AG20443 (cell line): Measurements from ENCODE around the gene NOD1.
"Not testable (repeated sequence)": the region's sequence is repeated elsewhere in the genome, so short reads cannot be mapped to it uniquely, and the experiment has no call there.

Experiments
- DNase-seq: peaks from one replicate; pipeline ENCODE4 v3.0.0; 2012; ENCODE audit warnings: low spot score, mixed read lengths

Gene NOD1, protein sequence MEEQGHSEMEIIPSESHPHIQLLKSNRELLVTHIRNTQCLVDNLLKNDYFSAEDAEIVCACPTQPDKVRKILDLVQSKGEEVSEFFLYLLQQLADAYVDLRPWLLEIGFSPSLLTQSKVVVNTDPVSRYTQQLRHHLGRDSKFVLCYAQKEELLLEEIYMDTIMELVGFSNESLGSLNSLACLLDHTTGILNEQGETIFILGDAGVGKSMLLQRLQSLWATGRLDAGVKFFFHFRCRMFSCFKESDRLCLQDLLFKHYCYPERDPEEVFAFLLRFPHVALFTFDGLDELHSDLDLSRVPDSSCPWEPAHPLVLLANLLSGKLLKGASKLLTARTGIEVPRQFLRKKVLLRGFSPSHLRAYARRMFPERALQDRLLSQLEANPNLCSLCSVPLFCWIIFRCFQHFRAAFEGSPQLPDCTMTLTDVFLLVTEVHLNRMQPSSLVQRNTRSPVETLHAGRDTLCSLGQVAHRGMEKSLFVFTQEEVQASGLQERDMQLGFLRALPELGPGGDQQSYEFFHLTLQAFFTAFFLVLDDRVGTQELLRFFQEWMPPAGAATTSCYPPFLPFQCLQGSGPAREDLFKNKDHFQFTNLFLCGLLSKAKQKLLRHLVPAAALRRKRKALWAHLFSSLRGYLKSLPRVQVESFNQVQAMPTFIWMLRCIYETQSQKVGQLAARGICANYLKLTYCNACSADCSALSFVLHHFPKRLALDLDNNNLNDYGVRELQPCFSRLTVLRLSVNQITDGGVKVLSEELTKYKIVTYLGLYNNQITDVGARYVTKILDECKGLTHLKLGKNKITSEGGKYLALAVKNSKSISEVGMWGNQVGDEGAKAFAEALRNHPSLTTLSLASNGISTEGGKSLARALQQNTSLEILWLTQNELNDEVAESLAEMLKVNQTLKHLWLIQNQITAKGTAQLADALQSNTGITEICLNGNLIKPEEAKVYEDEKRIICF

DNA sequence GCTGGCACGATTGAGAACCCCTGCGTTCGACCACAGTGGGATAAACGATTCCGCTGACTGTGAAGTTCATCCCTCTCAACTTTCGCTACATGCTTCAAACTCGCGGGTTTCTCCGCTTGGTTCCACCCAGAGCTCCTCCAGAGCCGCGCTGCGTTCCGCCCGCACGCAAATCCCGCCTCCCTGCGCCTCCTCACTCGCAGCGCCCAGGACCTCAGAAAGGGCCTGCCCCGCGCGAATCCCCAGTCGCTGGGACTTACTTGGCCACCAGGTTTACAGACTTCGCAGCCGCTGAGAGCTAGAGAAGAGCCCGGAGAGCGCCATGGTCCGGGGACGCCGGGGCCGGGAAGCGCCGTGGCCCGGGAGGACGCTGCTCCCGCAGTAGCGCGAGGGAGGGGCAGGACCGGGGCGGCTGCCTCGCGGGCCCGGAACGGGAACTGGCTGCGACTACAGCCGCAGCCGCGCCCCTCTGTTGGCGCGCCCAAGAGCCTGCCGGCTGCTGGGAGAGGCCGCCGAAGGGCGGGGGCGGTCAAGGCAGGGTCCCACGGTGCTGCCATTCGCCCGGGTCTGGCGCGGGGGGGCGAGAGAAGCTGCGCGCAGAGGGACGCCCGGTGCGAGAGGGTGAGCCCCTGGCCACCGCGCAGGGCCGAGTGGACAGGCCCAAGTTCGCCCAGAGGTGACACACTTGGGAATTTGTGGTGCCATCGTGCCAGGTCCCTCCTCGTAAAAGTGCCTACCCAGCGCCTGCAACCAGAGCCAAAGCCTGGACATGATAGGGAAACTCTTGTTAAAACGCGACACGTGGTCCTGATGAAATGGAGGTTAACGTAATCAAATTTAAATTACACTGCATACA, at the start of gene NOD1:
Gene NOD1, minus strand, starts transcription at position 436 of the 853 bp plus-strand sequence. CDS start 21,863 bp downstream, outside the sequence.
- peak; percentile 94 for DNase-seq

DNA sequence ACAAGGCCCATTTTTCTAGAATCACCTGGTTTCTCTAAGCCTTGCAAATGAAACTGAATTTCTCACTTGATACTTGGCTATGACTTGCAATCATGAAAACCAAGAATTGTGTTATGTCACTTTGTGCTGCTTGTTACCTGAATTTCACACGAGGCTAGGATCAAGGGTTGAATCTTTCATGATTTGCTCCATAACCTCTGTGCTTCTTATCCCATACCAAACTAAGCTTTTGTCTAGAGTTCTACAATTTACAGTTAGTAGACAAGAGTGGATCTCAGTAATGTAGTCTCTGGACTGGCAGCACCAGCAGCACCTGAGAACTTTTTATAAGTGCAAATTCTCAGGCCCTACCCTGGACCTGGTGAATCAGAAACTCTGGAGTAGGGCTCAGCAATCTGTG, 48.7 kb upstream of the NOD1 start:
- DNase-seq = not testable (repeated sequence)

DNA sequence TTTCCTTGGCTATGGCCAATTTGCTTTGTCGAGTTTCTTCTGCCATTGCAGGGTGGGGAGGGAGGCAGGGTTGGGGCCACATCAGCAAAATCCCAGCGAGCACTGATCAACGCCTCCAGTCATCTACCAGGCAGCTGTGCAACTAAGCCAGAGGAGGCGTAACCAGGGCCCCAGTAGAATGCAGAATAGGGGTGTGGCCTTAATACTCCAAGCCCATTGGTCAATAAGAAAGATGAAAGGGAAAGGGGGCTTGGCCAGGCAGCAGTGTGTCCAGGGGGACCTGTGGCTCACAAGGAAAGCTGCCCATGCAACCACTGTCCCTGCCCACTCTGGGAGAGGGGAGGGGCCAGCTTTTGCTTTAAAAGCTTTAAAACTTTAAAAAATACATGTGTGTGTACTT, 47.6 kb upstream of the NOD1 start:
- no peak for DNase-seq

DNA sequence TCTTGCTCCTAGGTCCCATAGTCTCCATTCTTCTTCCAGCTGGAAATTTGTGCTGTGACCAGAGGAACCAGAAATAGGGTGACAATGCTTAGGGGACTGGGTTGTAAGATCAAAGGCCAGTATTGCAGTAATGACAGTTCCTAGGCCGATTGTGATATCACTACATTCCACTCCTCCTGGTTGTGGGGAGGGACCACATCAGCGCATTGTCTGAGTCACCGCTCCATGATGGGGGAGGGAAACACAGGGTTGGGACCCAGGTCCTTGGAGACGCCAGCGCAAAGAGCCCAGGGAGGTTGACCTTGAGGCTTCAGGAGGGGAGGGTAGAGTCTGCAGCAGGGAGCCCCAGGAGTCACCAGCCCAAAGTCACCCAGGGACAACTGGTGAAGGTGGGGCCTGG, 46.8 kb upstream of the NOD1 start:
- DNase-seq = no peak

DNA sequence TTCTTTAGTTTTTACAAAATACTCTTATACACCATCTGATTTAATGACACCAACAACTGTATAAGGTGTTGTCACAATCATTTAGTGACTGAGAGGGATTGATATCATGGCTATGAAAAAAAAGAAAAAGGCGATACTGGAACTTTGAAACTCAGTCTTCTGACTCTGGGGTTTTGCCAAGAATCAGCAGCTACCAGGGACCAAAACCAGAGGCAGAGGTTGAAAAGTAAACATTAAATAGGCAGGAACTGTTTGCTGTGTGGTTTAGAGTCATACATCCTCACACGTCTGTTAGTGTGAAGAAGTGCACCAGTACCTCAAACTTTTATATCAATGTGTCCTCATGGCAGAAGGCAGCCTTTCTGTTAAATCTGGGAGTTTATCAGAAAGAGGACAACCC, 46.0 kb upstream of the NOD1 start:
- no peak for DNase-seq

DNA sequence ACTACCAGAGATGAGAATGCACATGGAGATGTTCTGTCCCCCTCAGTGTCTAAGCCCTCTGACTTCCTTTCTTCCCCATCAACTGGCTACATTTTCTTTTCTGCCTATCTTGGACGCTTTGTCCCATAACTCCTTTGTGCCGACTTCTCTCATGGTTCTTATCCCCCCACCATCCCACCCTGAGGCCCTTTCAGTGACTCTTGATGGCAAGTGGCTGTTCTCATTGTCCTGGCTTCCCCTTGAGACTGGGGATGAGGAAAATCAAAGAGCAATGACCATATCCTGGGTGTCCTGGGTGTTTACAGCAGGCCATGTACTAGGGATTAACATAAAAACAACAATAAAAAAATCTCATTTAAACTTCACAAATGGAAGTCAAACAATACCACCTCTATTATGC, 44.9 kb upstream of the NOD1 start:
- DNase-seq = no peak

DNA sequence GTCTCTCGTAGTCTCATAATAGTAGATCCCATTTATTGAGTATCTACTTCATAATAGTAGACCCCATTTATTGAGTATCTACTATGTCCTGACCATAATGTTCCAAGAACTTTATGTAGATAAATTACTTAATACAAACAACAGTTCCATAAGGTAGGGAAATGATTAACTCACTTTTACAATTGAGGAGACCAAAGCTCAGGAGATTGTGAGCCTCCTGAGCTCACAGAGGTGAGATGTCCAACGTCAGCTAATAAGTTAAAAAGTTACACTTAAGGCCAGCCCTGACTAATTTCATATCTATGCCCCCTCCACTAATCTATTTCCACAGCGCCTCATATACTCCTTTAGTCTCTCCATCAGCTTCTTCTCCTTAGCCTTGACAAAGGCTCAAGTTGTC, 43.6 kb upstream of the NOD1 start:
- no peak for DNase-seq

DNA sequence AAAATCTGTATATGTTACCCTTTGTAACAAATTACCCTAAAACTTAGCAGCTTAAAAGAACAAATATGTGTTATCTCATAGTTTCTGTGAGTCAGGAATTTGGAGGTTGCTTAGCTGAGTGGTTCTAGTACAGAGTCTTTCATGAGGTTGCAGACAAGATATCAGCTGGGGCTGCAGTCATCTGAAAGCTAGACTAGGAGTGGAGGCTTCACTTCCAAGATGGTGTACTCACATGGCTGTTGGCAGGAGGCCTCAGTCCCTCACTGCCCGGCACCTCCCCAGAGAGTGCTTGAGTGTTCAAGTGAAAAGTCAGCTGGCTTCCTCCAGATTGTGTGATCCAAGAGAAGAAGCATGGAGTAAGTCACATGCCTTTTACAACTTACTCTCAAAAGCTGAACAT, 42.9 kb upstream of the NOD1 start:
- DNase-seq = peak; percentile 49

DNA sequence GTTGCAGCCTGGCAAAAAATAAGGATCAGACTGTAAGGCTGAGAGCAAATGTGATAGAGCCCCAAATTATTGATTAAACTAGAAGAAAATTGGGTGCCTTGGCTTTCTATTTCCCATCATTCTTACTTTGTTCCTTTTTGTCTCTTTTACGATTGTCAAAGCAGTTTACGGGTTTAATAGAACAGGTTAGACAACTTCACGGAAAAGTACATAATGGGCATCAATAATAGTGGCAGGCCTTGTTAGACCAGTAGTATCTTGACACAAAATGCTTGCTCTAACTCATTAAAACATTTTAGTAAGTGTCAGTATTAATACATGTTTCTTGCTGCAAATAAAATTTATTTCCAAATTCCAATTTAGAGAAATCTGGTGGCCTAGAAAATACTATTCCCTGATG, 40.5 kb upstream of the NOD1 start:
- DNase-seq = no peak

DNA sequence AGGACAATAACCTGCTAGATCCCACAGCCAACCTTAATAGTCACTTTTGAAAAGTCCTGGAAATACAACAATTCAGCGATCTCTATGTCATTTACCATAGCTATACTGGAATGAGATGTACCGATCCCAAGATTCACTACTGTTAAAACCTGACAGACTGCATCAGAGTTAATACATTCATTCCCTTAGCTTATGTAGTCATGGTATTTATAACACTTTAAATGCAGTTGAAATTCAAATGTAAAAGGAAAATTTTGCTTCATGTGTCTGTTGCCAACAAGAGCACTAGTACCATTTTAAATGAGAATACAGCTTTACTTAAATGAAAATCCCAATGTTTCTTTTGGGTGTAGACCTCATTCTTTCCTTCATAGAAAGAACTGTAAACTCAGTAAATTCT, 37.2 kb upstream of the NOD1 start:
- no peak for DNase-seq

DNA sequence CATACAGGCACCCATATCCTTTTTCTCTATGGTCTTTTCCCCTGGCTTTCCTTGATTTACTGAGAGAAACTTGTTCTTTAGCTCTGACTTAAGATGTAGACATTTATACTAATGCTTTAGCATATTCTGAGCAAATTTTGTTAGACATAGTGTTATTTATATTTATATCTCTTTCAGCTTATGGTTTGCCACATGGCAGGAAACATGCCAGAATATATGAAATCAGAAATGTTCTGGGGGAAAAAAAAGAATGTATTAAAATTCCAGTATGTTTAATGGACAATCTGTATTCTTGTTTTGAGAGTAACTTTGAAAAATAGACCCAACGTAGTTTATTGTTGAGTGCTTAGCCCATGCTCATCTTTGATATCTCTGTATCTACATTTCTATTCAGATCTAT, 36.2 kb upstream of the NOD1 start:
- DNase-seq = no peak

DNA sequence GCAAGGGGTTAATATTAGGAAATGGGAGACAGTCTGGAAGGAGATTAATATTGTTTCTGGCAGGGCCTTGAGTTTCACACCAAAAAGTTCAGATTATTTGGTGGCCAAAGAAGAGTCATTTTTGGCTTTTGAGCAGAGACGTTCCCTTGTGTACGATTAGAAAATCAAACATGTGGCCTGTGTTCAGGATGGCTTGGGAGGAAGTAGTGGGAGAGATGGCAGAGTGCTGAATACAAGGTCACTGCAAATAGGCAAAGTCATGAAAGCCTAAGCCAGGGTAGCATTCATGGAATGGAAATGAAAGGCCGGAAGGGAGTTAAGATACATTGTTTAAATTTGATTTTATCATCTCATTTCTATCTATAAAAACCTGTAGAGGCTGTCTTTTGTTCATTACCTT, 35.6 kb upstream of the NOD1 start:
- no peak for DNase-seq

DNA sequence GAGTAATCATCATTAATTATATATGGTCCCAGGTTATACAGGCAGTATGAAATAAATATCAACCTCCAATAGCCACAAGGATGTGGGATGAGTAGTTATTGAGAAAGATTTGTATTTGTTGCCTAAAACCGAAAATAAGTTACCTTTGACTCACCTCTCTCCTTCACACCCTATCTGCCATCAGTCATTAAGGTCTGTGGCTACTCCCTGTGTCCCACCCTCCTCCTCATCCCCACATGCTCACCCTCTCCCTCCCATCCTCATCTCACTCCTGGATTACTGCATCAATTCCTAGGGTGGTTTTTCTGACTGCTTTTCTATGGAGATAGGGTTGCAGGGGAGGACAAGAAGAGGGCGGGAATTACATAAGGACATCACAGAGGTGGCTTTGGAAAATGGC, 35.2 kb upstream of the NOD1 start:
- DNase-seq = no peak

DNA sequence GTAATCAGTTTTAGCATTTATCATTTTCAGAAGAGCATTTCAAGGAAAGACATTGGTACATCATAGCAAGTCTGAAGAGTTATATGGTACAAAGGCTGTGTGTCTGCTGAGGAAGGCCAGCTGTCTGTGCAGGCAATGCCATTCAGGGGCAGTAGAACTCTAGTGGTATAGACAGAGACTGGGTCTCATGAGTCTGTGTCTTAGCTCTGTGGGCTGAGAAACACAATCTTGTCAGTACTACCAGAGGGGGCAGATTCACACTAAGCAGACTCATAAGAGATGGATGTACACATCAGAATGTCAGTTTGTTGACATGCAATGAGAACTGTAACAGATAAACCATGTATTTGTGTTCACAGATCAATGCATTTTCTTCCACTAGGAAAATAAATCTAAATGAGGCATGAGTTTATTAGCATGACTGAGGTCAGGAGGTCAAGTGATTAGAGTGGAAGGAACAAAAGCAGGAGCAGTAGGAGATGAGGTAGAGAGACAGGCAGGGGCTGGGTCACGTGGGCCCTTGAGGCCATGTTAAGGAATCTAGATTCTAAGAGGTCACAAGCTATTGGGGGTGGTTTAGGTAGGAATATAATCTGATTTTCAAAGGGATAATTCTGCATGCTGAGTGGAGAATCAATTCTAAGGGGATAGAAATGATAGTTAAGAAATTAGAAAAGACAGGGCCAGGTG, 33.5 kb upstream of the NOD1 start:
- no peak for DNase-seq

DNA sequence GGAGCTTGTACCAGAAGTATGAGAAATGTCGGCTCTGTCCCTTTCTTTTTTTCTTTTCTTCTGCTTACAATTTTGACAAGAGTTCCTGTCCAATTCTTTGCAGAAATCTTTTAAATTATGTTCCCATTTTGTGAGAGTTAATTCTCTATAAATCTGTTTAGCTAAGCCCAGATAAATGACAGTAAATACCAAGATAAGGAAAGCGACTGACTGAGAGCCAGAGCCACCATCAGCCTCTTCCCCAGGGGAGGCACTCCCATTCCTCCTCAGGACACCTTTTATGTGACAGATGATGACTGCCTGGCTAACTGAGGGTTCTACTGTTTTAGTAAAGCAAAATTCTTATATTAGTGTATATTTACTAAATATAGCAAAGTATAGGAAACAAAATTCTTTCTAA, 32.9 kb upstream of the NOD1 start:
- no peak for DNase-seq

DNA sequence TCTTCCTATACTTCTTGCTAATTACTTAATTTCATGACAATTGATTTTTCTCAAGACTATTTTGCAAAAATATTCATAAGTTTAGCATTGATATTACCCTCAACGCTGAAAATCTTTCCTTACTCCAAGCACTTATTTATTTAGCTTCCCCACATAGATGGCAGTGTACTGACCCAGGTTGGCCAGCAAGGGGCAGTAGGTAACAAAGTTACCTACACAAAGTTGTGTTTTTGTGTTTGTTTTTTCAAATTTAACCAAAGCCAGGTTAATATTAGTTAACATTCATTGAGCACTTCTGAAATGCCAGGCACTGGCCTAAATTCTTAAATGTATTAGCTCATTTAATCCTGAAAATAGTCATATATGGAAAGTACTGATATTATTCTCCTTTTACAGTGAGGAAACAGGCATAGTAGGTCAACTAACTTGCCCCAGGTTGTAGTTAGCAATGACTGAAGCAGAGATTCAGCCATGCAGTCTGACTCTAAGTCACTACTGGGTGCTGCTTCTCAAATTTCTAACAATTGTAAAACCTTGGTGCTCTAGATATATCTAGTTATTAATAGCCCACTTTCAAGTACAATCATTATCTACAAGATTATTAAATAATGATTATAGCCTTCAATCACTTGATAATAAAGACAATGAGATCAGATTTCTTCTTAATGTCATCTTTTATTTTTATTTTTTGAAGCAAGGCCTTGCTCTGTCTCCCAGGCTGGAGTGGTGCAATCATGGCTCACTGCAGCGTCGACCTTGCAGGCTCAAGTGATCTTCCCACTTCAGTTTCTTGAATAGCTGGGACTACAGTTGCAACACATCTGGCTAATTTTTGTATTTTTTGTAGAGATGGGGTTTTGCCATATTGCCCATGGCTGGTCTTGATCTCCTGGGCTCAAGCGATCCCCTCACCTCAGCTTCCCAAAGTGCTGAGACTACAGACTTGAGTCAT, 31.8 kb upstream of the NOD1 start:
- peak; percentile 29 for DNase-seq

DNA sequence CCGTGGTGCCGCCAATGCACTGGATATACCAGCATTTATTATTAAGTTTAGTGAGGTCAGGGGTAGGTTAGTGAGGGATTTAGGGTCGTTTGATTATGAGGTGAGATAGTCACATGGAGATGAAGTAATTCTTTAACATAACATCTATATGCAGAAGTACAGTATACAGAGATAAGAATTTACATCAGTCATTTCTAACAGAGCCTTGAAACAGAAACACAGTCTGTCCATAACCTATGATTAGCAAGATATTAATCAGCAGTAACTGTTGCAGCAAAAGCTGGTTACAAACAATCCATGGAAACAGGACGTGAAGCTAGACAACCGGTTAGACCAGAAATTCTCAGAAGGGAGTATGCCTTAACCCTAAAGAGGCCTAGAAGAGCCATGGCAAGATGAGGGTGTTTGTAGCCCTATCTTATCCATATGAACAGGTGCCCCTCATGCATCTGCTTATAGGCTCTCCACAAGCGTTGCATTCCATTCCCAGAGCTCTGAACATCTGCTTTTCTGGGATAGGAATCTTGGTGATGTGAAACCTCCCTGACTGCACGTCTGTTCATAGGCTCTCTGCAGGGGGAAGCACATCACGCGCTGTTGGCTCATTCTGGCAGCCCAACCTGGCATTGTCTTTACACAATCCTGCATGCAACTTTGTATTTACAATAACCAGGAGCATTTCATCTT, 30.7 kb upstream of the NOD1 start:
- DNase-seq = not testable (repeated sequence)

DNA sequence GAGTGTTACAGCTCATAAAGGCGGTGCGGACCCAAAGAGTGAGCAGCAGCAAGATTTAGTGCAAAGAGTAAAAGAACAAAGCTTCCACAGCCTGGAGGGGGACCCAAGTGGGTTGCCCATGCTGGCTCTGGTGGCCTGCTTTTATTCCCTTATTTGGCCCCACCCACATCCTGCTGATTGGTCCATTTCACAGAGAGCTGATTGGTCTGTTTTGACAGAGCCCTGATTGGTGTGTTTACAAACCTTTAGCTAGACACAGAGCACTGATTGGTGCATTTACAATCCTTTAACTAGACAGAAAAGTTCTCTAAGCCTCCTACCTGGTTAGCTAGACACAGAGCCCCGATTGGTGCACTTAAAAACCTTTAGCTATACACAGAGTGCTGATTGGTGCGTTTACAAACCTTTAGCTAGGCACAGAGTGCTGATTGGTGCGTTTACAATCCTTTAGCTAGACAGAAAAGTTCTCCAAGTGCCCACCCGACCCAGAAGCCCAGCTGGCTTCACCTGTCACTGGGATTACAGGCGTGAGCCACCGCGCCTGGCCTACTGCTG, 28.8 kb upstream of the NOD1 start:
- not testable (repeated sequence) for DNase-seq

DNA sequence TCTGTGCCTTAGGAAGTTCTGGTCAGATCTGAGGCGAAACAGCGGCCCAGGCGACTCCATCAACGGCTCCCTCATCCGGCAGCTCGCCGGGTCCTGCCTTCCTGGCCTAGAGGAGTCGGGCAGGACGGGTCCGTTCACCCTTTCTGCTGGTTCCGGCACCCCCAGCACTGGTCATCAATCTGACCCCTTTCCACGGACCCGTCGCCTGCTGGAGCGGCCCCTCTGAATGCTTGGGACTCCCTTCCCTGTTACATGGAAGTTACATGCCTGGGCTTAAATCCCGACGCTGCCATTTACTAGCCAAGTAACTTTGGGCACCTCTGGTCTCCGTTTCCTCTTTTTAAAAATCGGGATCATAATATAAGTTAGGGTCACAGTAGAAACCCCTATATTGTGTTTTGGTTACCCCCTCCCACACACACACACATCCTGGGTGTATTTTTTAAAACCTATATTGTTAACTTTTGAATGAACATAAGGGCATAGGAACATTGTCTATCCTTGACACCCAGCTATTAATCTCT, 26.7 kb upstream of the NOD1 start:
- no peak for DNase-seq
